Ovary (tissue), 9 donors: ENCODE data around the gene RPP25L. TPM values are rescaled to one million over a fixed set of nuclear protein-coding genes. Genes with fewer than 3 reads are reported as not detected.
A peak's percentile ranks its signal among the peaks of the same experiment; 100 is the strongest.

Experiments
- DNase-seq, 5 donors: peaks; one replicate each; pipeline ENCODE4 v3.0.0-alpha.2; 2019 to 2020
- H3K27ac ChIP-seq, 2 donors: fragments of 200-600 bp; one replicate each; pipeline versions ENCODE4 v1.5.1 to v1.8.0; 2019 to 2022
- H3K27me3 ChIP-seq: fragments of 200-600 bp; one replicate; pipeline ENCODE4 v1.8.0; 2022
- H3K36me3 ChIP-seq: fragments of 200-600 bp; sonication (generic); one replicate; pipeline ENCODE4 v1.5.1; 2019
- H3K4me1 ChIP-seq: one replicate; pipeline ENCODE4 v1.8.1; 2013; ENCODE audit warnings: mild to moderate bottlenecking, moderate library complexity; ENCODE audit not compliant: insufficient read depth
- H3K4me3 ChIP-seq: fragments of 200-600 bp; sonication (generic); one replicate; pipeline ENCODE4 v1.5.1; 2017
- H3K9me3 ChIP-seq, 2 donors: fragments of 200-600 bp in 1 of 2; sonication (generic) in 1 of 2; one replicate each; pipeline versions ENCODE4 v1.5.1 to v1.8.1; 2013 to 2019; ENCODE audit warnings: mild to moderate bottlenecking in 1 of 2, moderate library complexity in 1 of 2
- CTCF ChIP-seq, 3 donors: fragments of 450-650 bp in 2 of 3; fragments of 200-600 bp in 1 of 3; IDR thresholded peaks; one replicate each; pipeline versions ENCODE4 v1.5.1 to v1.8.0; 2016 to 2022; ENCODE audit warnings: antibody characterized with exemption in 3 of 3, mild to moderate bottlenecking in 1 of 3
- EP300 ChIP-seq: sonication (generic); formaldehyde crosslinking; IDR thresholded peaks from one replicate; pipeline ENCODE4 v1.6.1; 2017; ENCODE audit warnings: antibody characterized with exemption
- POLR2A ChIP-seq: fragments of 450-650 bp; IDR thresholded peaks from one replicate; pipeline ENCODE4 v1.6.1; 2017; ENCODE audit warnings: antibody characterized with exemption, mild to moderate bottlenecking, moderate library complexity
- WGBS, 3 donors: extraction: QIAGEN DNeasy Blood & Tissue Kit in 1 of 3; methylation state at CpG; one replicate each; pipeline versions ENCODE4 v1.1.5 to v1.1.7; 2013 to 2017; 5-methylcytosine and 5-hydroxymethylcytosine counted together
- intact Hi-C, 4 donors: fragments of 100-400 bp; cut with DNase I; formaldehyde crosslinking; loops; one replicate each; pipeline versions ENCODE4 v1.11.0 to v1.15.1; 2022 to 2023
- polyA plus RNA-seq, 2 donors: library from polyadenylated mRNA; stranded (reverse); fragments of 200-250 nt in 1 of 2; fragments of 350-450 nt in 1 of 2; fragmentation: Illumina TruSeq in 1 of 2; extraction: RNeasy Lipid Tissue Mini Kit (QIAGEN cat#74804) in 1 of 2; gene quantifications; one replicate each; pipeline ENCODE4 v1.2.3, GENCODE V29; 2013 to 2014
- total RNA-seq, 7 donors: library from RNA; depleted of rRNA in 2 of 7; stranded (reverse); fragments of >200 nt in 2 of 7; fragmentation: NEBNext Ultra II Directional in 3 of 7; extraction: Animal tissue kit (Norgen Biotek cat#: 25700) in 3 of 7; gene quantifications; one replicate each; pipeline versions ENCODE4 v1.1.0 to v1.2.4, GENCODE V29; 2016 to 2023
- donor health status: DM: no; HTN: no; CAD: no; lungs with moderate emphysema.
- donor health status: DM: no; HTN: no; CAD: no.
- donor health status: Bipolar disorder and iron deficiency.
- donor health status: DM: yes; HTN: yes; CAD: no.
- donor health status: DM: no; HTN: no; CAD: no.
- donor health status: DM: yes; HTN: yes; CAD: no.

Gene RPP25L
- total and polyA plus RNA-seq, 9 donors, result 5.4 to 28.8 (median 20.6) TPM

DNA sequence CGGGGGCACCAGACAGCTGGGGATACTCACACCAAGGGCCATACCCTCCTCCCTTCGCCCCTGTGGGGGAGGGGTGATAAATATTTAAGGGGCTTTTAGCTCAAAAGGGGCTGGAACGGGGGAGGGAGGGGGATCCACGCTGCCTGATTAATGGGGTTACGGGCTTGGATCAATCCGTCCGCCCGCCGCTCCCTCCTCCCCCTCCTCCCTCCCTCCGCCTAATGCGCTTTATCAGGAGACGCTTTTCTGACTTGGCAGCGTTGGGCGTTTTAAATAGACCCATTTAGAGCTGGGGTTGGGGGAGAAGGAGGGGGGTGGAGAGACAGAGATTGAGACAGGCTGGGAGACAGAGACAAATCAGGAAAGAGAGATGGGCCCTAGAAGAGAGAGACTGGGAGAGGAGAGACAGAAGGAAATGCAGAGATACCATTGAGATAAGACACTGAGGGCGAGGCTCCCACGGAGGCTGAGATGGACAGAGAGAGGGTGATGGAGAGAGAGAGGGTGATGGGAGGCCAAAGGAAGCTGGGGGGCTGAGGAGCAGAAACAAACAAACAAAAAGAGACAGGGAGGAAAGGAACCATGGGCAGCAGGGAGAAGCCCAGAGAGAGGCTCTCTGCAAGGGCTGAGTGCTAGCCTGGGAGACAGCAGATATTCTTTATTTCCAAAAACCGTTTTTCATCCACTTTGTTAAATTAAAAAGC is 32.6 kb downstream of the RPP25L start:
- no peak for DNase-seq
- H3K36me3 ChIP-seq, result no peaks in the 10 kb centered on the region
- no peak for TF ChIP-seq POLR2A
- no peak for TF ChIP-seq CTCF (IDR thresholded peaks at IDR 0.05)
- TF ChIP-seq EP300, result no peak
- intact Hi-C loops, result no loop called here
- H3K4me3 ChIP-seq, result no peak overlapping the region
- no peaks in the 10 kb centered on the region for H3K9me3 ChIP-seq
- no peaks in the 10 kb centered on the region for H3K27me3 ChIP-seq
- peaks cover 10% of the 10 kb centered on the region for H3K4me1 ChIP-seq
- H3K27ac ChIP-seq, result no peak overlapping the region
- 8 to 20% (median 11%) methylated on average over 17 of the region's 17 CpGs for WGBS, 3 donors

GRCh38 chr9:34578241-34579103 is 33.4 kb downstream of the RPP25L start:
- Histone ChIP-seq H3K4me1 (peaks cover 10% of the 10 kb centered on the region), H3K4me3 (no peak overlapping the region), H3K27me3 (no peaks in the 10 kb centered on the region), H3K9me3 (no peaks in the 10 kb centered on the region), H3K27ac (no peak overlapping the region), H3K36me3 (no peaks in the 10 kb centered on the region)
- TF ChIP-seq POLR2A, result no peak
- TF ChIP-seq EP300, result no peak
- no peak for TF ChIP-seq CTCF (IDR thresholded peaks at IDR 0.05)
- WGBS, 3 donors, result 24 to 38% (median 27%) methylated on average over 16 to 28 of the region's 28 CpGs
- intact Hi-C loops, result no loop called here
- DNase-seq, result peak in 1 of 5 donors; percentile 51

DNA sequence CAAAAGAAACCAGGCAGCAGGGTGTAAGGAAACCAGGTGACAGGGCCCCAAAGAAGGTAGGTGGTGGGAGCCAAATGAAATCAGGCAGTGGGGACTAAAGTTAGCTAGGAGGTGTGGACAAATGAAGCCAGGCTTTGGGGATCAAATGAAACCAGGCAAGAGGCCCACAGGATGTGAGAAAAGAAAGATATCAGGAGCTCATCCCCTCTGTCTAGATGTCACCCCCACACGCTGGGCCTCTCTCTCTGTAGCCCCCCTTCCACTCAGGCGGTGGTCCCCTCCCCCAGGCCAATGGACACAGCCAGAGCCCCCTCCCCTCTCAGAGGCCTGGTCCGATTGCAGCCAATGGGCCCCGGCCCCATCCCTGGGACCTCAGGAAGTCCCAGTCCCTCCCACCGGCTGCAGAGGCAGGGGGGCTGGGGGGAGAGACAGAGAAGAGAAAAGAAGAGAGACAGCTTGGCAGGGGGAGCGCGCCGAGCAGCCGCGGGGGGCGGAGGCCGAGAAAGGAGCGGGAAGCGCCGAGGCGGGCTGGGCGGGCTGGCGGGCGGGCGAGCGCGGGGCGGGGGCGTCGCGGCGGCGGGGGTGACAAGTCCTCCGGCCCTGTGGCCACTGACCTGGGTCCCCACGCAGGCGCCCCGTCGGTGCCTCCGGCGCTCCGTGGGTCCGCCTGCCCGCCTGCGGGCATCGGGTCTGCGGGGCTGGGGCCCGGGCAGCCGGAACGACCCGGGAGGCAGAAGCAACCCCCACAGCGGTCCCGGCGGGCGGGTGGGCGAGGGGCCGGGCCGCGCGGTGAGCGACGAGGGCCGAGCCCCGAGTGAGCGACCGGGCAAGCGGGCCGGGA is 34.3 kb downstream of the RPP25L start:
- intact Hi-C loops, result no loop called here
- peaks cover 10% of the 10 kb centered on the region for H3K4me1 ChIP-seq
- no peak for DNase-seq

More for the DNA sequence above, 34.3 kb downstream of the RPP25L start:
- Histone ChIP-seq H3K4me3 (no peak overlapping the region), H3K27ac (no peak overlapping the region), H3K27me3 (no peaks in the 10 kb centered on the region), H3K9me3 (no peaks in the 10 kb centered on the region), H3K36me3 (no peaks in the 10 kb centered on the region)
- no peak for TF ChIP-seq CTCF (IDR thresholded peaks at IDR 0.05)
- no peak for TF ChIP-seq POLR2A
- no peak for TF ChIP-seq EP300
- WGBS, 3 donors, result 2% methylated on average over 32 to 62 of the region's 62 CpGs
